Effector memory CD4-positive, alpha-beta T cell (primary cell): ENCODE measurements around the gene MPRIP.

Experiments used
- DNase-seq, 3 donors: peaks; one replicate each; pipeline ENCODE4 v3.0.0-alpha.2; 2020
- H3K27ac ChIP-seq: 2 replicates; pipeline ENCODE4 v1.7.0; 2013; ENCODE audit warnings: mild to moderate bottlenecking, low read length, moderate library complexity; ENCODE audit not compliant: insufficient read depth, poor library complexity, severe bottlenecking
- H3K27me3 ChIP-seq: replicated peaks from 2 replicates; pipeline ENCODE4 v1.7.0; 2013; ENCODE audit warnings: mild to moderate bottlenecking, low read length; ENCODE audit not compliant: insufficient read depth, control insufficient read depth, poor library complexity, severe bottlenecking
- H3K36me3 ChIP-seq: 2 replicates; pipeline ENCODE4 v1.7.0; 2013; ENCODE audit warnings: mild to moderate bottlenecking, low read length, moderate library complexity; ENCODE audit not compliant: control insufficient read depth, insufficient read depth
- H3K4me1 ChIP-seq: 2 replicates; pipeline ENCODE4 v1.7.0; 2013; ENCODE audit warnings: low read length, mild to moderate bottlenecking; ENCODE audit not compliant: control insufficient read depth, insufficient read depth, poor library complexity, severe bottlenecking
- H3K4me3 ChIP-seq: 2 replicates; pipeline ENCODE4 v1.7.0; 2013; ENCODE audit warnings: low read length, low read depth, mild to moderate bottlenecking; ENCODE audit not compliant: insufficient read depth, poor library complexity, severe bottlenecking
- H3K9me3 ChIP-seq: 2 replicates; pipeline ENCODE4 v1.7.0; 2013; ENCODE audit warnings: mild to moderate bottlenecking, low read length, moderate library complexity; ENCODE audit not compliant: control insufficient read depth

The MPRIP gene

GRCh38 chr17:17116406-17116805 is 74.1 kb downstream of the MPRIP start:
- H3K27ac ChIP-seq, result peak overlapping the region; percentile 6
- no peak overlapping the region for H3K4me3 ChIP-seq
- H3K27me3 ChIP-seq, result no peaks in the 10 kb centered on the region
- peaks cover 72% of the 10 kb centered on the region for H3K4me1 ChIP-seq
- no peaks in the 10 kb centered on the region for H3K9me3 ChIP-seq
- no peaks in the 10 kb centered on the region for H3K36me3 ChIP-seq
- DNase-seq, result no peak

- Histone ChIP-seq H3K9me3 (no peaks in the 10 kb centered on the region), H3K36me3 (no peaks in the 10 kb centered on the region), H3K4me3 (no peak overlapping the region), H3K27me3 (no peaks in the 10 kb centered on the region), H3K27ac (peak overlapping the region; percentile 75), H3K4me1 (peaks cover 67% of the 10 kb centered on the region)
- DNase-seq, result no peak
Measured at GRCh38 chr17:17117923-17118322, 75.7 kb downstream of the MPRIP start.

GRCh38 chr17:17118399-17118798 is 76.1 kb downstream of the MPRIP start:
- no peak for DNase-seq
- peak overlapping the region; percentile 75 for H3K27ac ChIP-seq
- H3K27me3 ChIP-seq, result no peaks in the 10 kb centered on the region
- H3K9me3 ChIP-seq, result no peaks in the 10 kb centered on the region
- H3K4me3 ChIP-seq, result no peak overlapping the region
- H3K36me3 ChIP-seq, result no peaks in the 10 kb centered on the region
- peaks cover 68% of the 10 kb centered on the region for H3K4me1 ChIP-seq

GRCh38 chr17:17119106-17119505 is 76.8 kb downstream of the MPRIP start:
- H3K27ac ChIP-seq, result peak overlapping the region; percentile 75

GRCh38 chr17:17119533-17119932 is 77.3 kb downstream of the MPRIP start:
- Histone ChIP-seq H3K27me3 (no peaks in the 10 kb centered on the region), H3K4me3 (no peak overlapping the region), H3K36me3 (no peaks in the 10 kb centered on the region), H3K4me1 (peaks cover 68% of the 10 kb centered on the region), H3K9me3 (no peaks in the 10 kb centered on the region), H3K27ac (peak overlapping the region; percentile 75)
- DNase-seq, result peak; percentile 60 to 71 (median 67)

More at GRCh38 chr17:17119106-17119505, 76.8 kb downstream of the MPRIP start:
- H3K27me3 ChIP-seq, result no peaks in the 10 kb centered on the region
- H3K9me3 ChIP-seq, result no peaks in the 10 kb centered on the region
- H3K36me3 ChIP-seq, result no peaks in the 10 kb centered on the region
- no peak for DNase-seq
- no peak overlapping the region for H3K4me3 ChIP-seq
- peaks cover 68% of the 10 kb centered on the region for H3K4me1 ChIP-seq

- Histone ChIP-seq H3K27me3 (no peaks in the 10 kb centered on the region), H3K27ac (peak overlapping the region; percentile 75), H3K4me3 (no peak overlapping the region), H3K36me3 (no peaks in the 10 kb centered on the region), H3K9me3 (no peaks in the 10 kb centered on the region), H3K4me1 (peaks cover 68% of the 10 kb centered on the region)
- no peak for DNase-seq
Measured at GRCh38 chr17:17120294-17120693, 78.0 kb downstream of the MPRIP start.

- no peaks in the 10 kb centered on the region for H3K27me3 ChIP-seq
- no peaks in the 10 kb centered on the region for H3K9me3 ChIP-seq
- no peaks in the 10 kb centered on the region for H3K36me3 ChIP-seq
- H3K4me1 ChIP-seq, result peaks cover 68% of the 10 kb centered on the region
- H3K27ac ChIP-seq, result peak overlapping the region; percentile 75
- no peak for DNase-seq
- no peak overlapping the region for H3K4me3 ChIP-seq
Measured at GRCh38 chr17:17120701-17121100, 78.4 kb downstream of the MPRIP start.

- H3K4me3 ChIP-seq, result no peak overlapping the region
- H3K27ac ChIP-seq, result peak overlapping the region; percentile 75
- H3K36me3 ChIP-seq, result no peaks in the 10 kb centered on the region
- H3K9me3 ChIP-seq, result no peaks in the 10 kb centered on the region
- DNase-seq, result no peak
- peaks cover 70% of the 10 kb centered on the region for H3K4me1 ChIP-seq
- H3K27me3 ChIP-seq, result no peaks in the 10 kb centered on the region
Measured at GRCh38 chr17:17121162-17121561, 78.9 kb downstream of the MPRIP start.

- no peaks in the 10 kb centered on the region for H3K36me3 ChIP-seq
- no peaks in the 10 kb centered on the region for H3K9me3 ChIP-seq
- H3K4me3 ChIP-seq, result no peak overlapping the region
- peaks cover 78% of the 10 kb centered on the region for H3K4me1 ChIP-seq
- H3K27me3 ChIP-seq, result no peaks in the 10 kb centered on the region
- DNase-seq, result no peak
- peak overlapping the region; percentile 14 for H3K27ac ChIP-seq
Measured at GRCh38 chr17:17122781-17123483, 80.7 kb downstream of the MPRIP start.

GRCh38 chr17:17124341-17124740 is 82.1 kb downstream of the MPRIP start:
- Histone ChIP-seq H3K27ac (peak overlapping the region; percentile 49), H3K4me1 (peaks cover 65% of the 10 kb centered on the region), H3K27me3 (no peaks in the 10 kb centered on the region), H3K36me3 (peaks cover 7% of the 10 kb centered on the region), H3K4me3 (no peak overlapping the region), H3K9me3 (no peaks in the 10 kb centered on the region)
- no peak for DNase-seq
